HUDEP-2 (cell line): ENCODE data around the gene VRK3.
"Not testable (repeated sequence)": the region's sequence is repeated elsewhere in the genome, so short reads cannot be mapped to it uniquely, and the experiment has no call there.

Experiments
- DNase-seq, 76 experiments: peaks; one replicate each; lab custom pipeline; 2025; ENCODE audit not compliant: unreplicated experiment in 76 of 76; lab: John Stamatoyannopoulos, UW

The VRK3 gene

GRCh38 chr19:49997709-49998108 is 27.5 kb downstream of the VRK3 start:
- DNase-seq: peak in 22 of 76 experiments; percentile 5 to 63 (median 27)

- DNase-seq: no peak
Measured at GRCh38 chr19:49988433-49988832, 36.7 kb downstream of the VRK3 start.

- DNase-seq: no peak
Measured at GRCh38 chr19:49988007-49988406, 37.2 kb downstream of the VRK3 start.

- DNase-seq: peak in 75 of 76 experiments; percentile 37 to 91 (median 77)
Measured at GRCh38 chr19:49987159-49987698, 37.9 kb downstream of the VRK3 start.

- DNase-seq: no peak
Measured at GRCh38 chr19:49986354-49986753, 38.8 kb downstream of the VRK3 start.

- no peak for DNase-seq
Measured at GRCh38 chr19:49985871-49986270, 39.3 kb downstream of the VRK3 start.

GRCh38 chr19:49984491-49984890 is 40.7 kb downstream of the VRK3 start:
- DNase-seq: no peak

- peak in 65 of 76 experiments; percentile 7 to 86 (median 60) for DNase-seq
Measured at GRCh38 chr19:49983645-49984229, 41.4 kb downstream of the VRK3 start.

- DNase-seq: peak in 7 of 76 experiments; percentile 10 to 19 (median 16)
Measured at GRCh38 chr19:49981603-49982593, 43.3 kb downstream of the VRK3 start.

GRCh38 chr19:49978324-49978723 is 46.8 kb downstream of the VRK3 start:
- no peak for DNase-seq

GRCh38 chr19:49977881-49978280 is 47.3 kb downstream of the VRK3 start:
- DNase-seq: no peak

- DNase-seq: no peak
Measured at GRCh38 chr19:49977076-49977475, 48.1 kb downstream of the VRK3 start.

- no peak for DNase-seq
Measured at GRCh38 chr19:49976496-49976895, 48.7 kb downstream of the VRK3 start.

GRCh38 chr19:49975051-49975450 is 50.1 kb downstream of the VRK3 start:
- no peak for DNase-seq

- DNase-seq: no peak
Measured at GRCh38 chr19:49973987-49974386, 51.2 kb downstream of the VRK3 start.

- DNase-seq: no peak
Measured at GRCh38 chr19:49972841-49973240, 52.3 kb downstream of the VRK3 start.

- no peak for DNase-seq
Measured at GRCh38 chr19:49971991-49972411, 53.2 kb downstream of the VRK3 start.

- not testable (repeated sequence) for DNase-seq
Measured at GRCh38 chr19:49969355-49969754, 55.8 kb downstream of the VRK3 start.

GRCh38 chr19:49968279-49968922 is 56.8 kb downstream of the VRK3 start:
- DNase-seq: no peak

- not testable (repeated sequence) for DNase-seq
Measured at GRCh38 chr19:49960980-49961379, 64.2 kb downstream of the VRK3 start, which contains the start of gene SIGLEC11. SIGLEC11 (minus strand) TSS chr19:49961172; CDS start chr19:49961081, 91 bp downstream.

GRCh38 chr19:49959892-49960291 is 65.3 kb downstream of the VRK3 start:
- not testable (repeated sequence) for DNase-seq
